Measurements from ENCODE around the gene ZNF474. TPM values are rescaled to one million over a fixed set of nuclear protein-coding genes. Genes with fewer than 3 reads are reported as not detected.
A peak's percentile ranks its signal among the peaks of the same experiment; 100 is the strongest.

ZNF474 gene
- total RNA-seq, 6 donors from 2014 or later: 0.40 to 15.7 (median 2.4) TPM

- peaks cover 0 to 6% (median 2%) of the 10 kb centered on the region in 4 donors for H3K4me1 ChIP-seq
- H3K9me3 ChIP-seq: no peaks in the 10 kb centered on the region
- TF ChIP-seq POLR2AphosphoS5 (IDR thresholded peaks at IDR 0.05): no peak
- TF ChIP-seq POLR2A (IDR thresholded peaks at IDR 0.05): no peak
- TF ChIP-seq CTCF (IDR thresholded peaks at IDR 0.05): no peak
- no peak for TF ChIP-seq EP300 (IDR thresholded peaks at IDR 0.05)
- ATAC-seq (ENCODE audit: low FRiP score in 2 of 2) (no peak), DNase-seq (no peak)
- no peak overlapping the region for H3K27ac ChIP-seq
- no peaks in the 10 kb centered on the region for H3K27me3 ChIP-seq
- no peak overlapping the region for H3K4me3 ChIP-seq
- WGBS, 2 donors: 90% methylated on average over 6 of the region's 6 CpGs
- no peaks in the 10 kb centered on the region for H3K36me3 ChIP-seq
These were observed 30.1 kb upstream of the ZNF474 start for GRCh38 chr5:122099060-122099790.

GRCh38 chr5:122101636-122102285, 27.6 kb upstream of the ZNF474 start:
- Histone ChIP-seq H3K27ac (no peak overlapping the region), H3K27me3 (no peaks in the 10 kb centered on the region), H3K4me3 (no peak overlapping the region), H3K36me3 (no peaks in the 10 kb centered on the region), H3K4me1 (peaks cover 0 to 6% (median 2%) of the 10 kb centered on the region in 4 donors), H3K9me3 (no peaks in the 10 kb centered on the region)
- TF ChIP-seq CTCF (IDR thresholded peaks at IDR 0.05) (peak; percentile 21 to 52 (median 50)), EP300 (IDR thresholded peaks at IDR 0.05) (no peak)
- ATAC-seq (ENCODE audit: low FRiP score in 2 of 2): peak in 1 of 2 donors; percentile 69
- WGBS, 2 donors: 30 to 32% methylated on average over 4 of the region's 4 CpGs
- no peak for DNase-seq

- peaks cover 0 to 6% (median 2%) of the 10 kb centered on the region in 4 donors for H3K4me1 ChIP-seq
- no peaks in the 10 kb centered on the region for H3K36me3 ChIP-seq
- no peak overlapping the region for H3K4me3 ChIP-seq
- no peaks in the 10 kb centered on the region for H3K27me3 ChIP-seq
- no peak overlapping the region for H3K27ac ChIP-seq
- ATAC-seq (ENCODE audit: low FRiP score in 2 of 2): no peak
- H3K9me3 ChIP-seq: no peaks in the 10 kb centered on the region
- TF ChIP-seq CTCF (IDR thresholded peaks at IDR 0.05) (no peak), EP300 (IDR thresholded peaks at IDR 0.05) (no peak), POLR2A (IDR thresholded peaks at IDR 0.05) (no peak), POLR2AphosphoS5 (IDR thresholded peaks at IDR 0.05) (no peak)
- DNase-seq: no peak
- WGBS, 2 donors: 76 to 83% methylated on average over 1 of the region's 1 CpG
These were observed 26.5 kb upstream of the ZNF474 start for GRCh38 chr5:122102825-122103224.

GRCh38 chr5:122105909-122106308, 23.4 kb upstream of the ZNF474 start:
- ATAC-seq (ENCODE audit: low FRiP score in 2 of 2) (no peak), DNase-seq (no peak)
- no peak overlapping the region for H3K27ac ChIP-seq
- H3K4me3 ChIP-seq: no peak overlapping the region
- no peaks in the 10 kb centered on the region for H3K27me3 ChIP-seq
- TF ChIP-seq EP300 (IDR thresholded peaks at IDR 0.05) (no peak), CTCF (IDR thresholded peaks at IDR 0.05) (no peak), POLR2AphosphoS5 (IDR thresholded peaks at IDR 0.05) (no peak), POLR2A (IDR thresholded peaks at IDR 0.05) (no peak)
- no peaks in the 10 kb centered on the region for H3K9me3 ChIP-seq
- H3K36me3 ChIP-seq: no peaks in the 10 kb centered on the region
- WGBS, 2 donors: 82 to 89% methylated on average over 2 of the region's 2 CpGs
- H3K4me1 ChIP-seq: peaks cover 0 to 6% (median 2%) of the 10 kb centered on the region in 4 donors

Data from upper lobe of left lung (tissue), 6 donors.